NCI-H1694 (cell line): ENCODE results near the gene INTS11.

Source experiments
- DNase-seq: peaks from one replicate; lab custom pipeline; 2025; lab: John Stamatoyannopoulos, UW

INTS11 gene

DNA sequence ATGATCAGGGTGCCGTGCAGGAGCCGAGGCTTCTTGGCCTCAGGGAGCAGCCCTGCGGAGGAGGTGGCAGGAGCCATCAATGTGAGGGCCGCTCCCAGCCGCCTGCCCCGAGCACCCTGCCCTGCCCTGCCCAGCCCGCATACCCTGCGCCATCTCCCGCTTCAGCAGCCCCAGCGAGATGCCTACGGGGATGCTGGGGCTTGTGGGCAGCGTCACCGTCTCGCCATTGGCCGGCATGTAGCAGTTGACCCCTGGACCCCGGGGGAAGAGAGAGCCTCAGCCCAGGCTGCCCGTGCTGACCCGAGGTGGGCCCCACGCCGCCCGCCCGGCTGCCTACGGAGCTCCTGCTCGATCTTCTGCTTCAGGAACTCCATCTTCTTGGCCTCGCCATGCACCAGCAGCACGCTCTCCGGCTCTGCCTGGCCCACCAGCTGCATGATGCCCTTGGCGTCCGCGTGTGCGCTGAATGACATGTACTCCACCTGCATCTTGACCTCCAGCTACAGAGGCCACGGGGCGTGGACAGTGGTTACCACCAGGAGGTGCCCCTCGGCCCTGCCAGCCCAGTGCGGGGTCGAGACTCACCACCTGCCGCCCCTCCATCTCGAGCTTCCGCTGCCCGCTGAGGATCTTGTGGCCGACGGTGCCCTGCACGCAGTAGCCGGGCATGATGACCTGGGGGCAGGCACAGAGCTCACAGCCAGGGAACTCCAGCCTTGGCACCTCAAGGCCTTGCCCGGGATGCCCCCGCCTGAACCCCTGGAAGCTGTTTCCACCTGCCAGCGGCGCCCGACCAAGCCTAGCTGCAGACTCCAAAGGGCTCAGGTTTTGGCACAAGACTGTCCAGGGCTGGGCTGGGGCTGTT is 11.8 kb downstream of the INTS11 start:
- DNase-seq: no peak

DNA sequence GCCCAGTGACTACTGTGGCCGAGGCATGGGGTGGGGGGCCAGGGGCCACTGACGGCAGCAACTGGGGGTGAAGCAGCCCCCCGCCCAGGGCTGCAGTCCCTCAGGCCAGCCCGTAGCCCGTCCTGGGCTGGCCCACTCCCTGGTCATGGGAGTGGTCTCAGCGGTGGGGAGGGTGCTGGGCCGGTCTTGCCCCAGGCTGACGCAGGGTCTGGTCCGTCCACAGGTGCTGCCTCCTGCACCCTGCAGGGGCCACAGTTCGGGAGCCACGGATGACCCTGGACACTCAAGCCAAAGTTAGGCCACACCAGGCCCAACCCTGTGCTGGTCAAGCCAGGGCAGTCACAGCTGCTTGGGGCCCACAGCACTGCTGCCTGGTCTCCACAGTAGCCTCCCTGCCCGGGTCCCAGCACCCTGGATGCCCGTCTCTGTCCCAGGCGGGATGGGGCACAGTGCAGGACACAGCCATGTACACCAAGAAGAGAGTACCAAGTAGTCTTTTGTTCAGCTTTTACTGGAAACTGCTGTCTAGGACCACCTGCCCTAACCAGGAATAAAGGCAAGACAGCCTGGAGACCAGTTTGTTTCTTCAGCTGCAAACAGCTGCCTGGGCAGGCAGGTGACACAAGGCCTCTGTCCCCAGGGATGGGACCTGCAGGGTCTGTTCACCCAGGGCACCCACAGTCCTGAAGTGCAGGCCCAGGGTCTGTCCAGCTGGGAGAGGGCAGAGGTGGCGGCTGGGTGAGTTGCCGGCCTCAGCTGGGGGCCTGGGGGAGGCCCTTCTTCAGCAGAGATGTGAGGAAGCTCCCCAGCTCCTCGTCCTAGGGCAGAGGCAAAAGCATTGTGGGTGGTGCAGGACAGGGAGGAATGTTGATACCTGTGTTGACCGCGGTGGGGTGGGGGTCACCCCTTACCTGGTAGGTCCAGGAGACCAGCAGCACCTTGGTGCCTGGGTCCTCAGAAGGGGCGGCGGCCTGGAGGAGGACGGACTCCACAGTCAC is 13.1 kb downstream of the INTS11 start:
- DNase-seq: no peak

DNA sequence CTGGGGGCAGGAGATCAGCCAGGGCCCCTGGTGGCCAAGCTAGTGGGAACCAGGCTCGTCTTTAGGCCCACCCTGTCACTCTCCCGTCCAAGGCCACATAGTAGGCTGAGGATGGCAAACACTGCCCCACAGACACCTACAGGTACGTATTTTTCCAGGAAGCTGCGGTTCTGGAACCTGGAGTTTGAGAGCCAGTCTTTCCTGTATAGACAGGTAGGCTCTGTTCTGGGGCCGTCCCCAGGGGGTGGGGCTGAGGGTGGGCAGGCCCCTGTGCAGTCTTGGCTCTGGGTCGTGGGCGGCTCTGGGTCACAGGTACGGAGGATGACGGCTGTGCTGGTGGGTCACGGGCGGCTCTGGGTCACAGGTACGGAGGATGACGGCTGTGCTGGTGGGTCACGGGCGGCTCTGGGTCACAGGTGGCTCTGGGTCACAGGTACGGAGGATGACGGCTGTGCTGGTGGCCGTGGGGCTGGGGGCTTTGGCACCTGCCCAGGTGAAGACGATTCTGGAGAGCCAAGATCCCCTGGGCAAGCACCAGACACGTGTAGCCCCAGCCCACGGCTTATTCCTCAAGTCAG is 13.9 kb downstream of the INTS11 start:
- DNase-seq: no peak

DNA sequence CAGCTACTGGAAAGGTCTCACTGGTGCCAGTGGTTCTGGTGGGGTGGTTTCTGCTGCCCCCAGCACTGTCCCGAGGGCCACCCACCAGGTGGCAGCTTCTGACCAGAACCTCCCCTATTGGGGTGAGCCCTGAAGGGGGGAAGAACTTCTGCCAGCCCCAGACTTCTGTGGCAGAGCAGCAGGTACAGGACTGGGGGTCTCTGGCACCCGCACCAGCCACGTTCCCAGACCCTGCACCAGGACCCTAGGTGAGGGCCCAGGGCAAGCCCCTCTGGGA is 14.4 kb downstream of the INTS11 start:
- DNase-seq: no peak

DNA sequence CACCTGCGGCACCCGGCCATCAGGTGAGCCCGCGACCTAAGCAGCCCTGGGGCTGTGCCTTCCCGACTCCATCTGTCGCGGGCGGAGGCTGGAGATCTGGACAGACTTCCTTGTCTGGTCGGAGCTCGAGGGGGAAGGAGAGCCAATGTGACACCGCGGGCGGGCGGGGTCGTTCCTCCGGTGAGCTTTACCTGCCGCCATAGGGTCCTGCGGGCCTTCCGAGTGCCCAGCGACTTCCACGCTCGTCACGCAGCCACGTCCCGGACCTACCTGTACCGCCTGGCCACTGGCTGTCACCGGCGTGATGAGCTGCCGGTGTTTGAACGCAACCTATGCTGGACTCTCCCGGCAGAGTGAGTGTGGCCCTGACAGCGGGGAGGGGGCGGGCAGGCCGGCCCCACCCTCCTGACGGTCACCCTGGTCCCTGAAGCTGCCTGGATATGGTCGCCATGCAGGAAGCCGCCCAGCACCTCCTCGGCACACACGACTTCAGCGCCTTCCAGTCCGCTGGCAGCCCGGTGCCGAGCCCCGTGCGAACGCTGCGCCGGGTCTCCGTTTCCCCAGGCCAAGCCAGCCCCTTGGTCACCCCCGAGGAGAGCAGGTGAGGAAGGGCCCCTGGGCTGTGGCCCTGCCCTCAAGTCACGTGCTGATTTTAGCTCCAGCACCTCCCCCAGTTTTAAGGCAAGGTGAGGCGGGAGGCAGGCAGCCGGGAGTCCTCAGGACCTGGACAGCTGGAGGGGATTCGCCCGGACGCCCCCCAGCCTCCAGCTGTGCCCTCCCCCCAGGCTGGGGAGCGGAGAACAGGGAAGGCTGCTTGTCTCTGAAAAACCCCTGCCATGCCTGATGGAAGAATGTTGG is 15.0 kb downstream of the INTS11 start:
- no peak for DNase-seq

DNA sequence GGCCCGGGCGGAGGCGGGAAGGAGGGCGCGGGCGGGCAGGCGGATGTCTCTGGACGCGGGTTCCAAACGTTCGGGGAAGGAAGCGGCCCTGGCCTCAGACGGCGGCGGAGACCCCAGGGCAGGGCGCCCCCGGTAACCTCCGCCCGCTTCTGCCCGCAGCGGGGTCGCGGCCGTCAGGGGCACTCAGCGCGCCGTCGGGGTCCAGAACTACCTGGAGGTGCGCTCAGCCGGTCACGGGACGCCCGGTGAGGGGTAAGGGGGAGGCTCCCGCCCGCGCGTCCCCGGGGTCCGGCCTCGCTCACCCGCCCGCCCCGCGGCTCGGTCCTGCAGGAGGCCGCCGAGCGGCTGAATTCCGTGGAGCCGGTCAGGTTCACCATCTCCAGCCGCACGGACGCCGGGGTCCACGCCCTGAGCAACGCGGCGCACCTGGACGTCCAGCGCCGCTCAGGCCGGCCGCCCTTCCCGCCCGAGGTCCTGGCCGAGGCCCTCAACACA is 15.7 kb downstream of the INTS11 start:
- DNase-seq: no peak

DNA sequence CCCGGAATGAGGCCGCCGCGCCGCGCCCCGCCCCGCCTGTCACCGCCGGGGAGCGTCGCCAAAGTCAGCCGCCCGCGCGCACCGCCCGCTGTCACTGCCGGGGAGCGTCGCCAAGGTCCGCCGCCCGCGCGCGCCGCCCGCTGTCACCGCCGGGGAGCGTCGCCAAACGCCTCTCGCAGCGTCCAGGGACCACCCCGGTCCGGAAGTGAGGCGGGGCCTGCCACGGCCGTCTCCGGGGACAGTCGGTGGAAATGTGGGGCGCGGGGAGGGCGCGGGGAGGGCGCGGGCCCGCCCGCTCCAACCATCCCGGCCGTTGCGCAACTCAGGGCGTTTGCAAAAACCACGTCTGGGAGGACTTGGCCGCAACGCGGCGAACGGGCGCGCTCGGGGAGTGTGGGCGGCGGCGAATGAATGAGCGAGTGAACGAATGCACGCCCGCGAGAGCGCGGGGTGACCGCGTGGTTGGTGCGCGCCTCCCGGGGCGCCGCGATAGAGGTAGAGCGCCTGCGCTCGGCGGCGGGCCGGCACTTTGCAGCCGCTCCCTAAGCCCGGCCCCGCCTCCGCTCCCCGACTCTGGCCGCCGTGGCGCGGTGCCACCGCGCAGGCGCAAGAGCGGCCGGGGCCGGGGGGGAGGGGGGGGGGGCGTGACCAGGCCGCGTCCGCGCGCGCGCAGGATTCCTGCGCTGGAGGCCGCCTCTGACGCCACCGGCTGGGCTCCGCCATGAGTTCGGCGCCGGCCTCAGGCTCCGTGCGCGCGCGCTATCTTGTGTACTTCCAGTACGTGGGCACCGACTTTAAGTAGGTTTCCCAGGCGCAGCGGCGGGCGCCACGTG is 16.3 kb downstream of the INTS11 start, which contains the start of the genes ACAP3 and PUSL1:
Gene ACAP3, minus strand, starts transcription at position 8 of the 833 bp plus-strand sequence. CDS start 115 bp downstream, outside the sequence.
Gene PUSL1, plus strand, starts transcription at position 675 of the 833 bp plus-strand sequence. Its CDS starts 47 bp downstream, at position 722.
- peak; percentile 59 for DNase-seq

DNA sequence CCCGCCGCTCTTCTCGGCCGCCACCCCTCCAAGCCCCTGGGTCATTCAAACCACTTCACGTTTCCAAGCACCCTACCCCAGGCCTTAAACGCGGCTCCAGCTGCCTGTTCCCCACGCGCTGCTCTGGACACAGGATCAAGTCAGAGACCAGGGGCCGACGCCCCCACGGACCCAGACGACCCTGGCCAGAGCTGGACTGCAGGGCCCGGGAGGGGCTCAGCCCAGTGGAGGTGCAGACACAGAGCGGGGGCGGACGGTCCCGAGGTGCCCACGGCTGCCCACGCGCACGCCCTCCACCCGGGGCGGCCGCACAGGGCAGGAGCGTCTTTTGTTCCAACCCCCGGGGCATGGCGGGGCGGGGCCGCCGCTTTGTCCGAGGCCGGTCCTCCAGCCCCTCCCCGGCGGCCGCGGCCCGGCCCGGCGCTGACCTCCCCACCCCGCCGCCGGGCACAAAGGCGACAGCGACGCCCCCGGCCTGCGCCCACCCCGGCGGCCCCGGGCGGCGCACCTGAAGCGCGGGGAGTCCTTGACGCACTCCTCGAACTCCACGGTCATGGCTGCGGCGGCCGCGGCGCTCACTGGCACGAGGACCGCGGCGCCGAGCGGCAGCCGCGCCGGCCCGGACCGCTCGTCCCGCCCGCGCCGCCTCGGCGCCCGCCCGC is 17.1 kb downstream of the INTS11 start:
- DNase-seq: no peak

DNA sequence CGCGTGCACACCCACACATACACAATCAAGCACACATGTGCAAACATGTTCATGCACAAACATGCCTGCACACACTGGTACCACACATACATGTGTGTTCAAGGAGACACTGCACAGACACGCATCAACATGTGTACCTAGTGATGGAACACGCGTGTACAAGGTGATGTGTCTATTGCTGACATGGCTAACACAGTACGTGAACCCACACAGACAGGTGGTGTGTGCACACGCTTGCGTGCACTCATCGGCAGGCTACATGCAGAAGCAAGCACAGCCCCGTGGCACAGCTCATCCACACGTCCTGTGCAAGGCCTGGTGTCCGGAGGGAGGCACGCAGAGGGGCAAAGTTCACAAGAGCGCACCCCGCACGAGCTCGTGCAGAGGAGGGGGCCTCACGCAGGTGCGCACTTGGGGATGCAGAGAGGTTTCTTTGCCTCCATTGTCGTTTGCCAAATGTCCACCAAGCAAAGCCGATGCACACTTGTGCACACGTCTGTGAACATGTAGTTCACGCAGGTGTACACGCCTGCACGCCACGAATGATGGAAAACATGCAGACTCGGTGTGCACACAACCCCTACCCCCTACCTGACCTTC is 17.7 kb downstream of the INTS11 start:
- no peak for DNase-seq

DNA sequence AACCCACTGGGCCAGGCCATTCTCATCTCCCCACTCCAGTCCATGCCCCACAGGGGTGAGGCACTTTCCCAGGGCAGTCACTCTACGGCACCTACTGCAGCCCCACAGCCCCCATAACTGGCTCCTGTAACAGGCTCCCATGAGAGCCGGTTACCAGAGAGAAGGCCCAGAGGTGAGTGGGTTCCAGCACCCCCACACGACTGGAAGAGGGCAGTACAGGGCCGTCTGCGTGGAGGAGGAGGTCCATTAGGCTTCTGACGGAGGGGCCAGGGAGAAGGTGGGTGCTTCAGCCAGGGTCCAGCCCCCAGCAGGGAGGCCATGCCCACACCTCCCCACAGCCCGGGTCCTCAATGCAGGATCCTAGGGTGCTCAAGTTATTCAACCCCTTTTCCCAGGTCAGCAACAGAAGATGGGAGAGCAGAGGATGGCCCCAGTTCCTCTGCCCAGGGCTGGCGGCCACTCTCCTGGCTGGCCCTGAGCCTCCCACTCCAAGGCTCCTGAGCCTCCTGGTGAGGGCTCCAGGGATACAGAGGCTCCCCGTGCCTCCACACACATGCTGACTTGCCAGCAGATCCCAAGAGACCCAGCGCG is 18.3 kb downstream of the INTS11 start:
- peak; percentile 29 for DNase-seq

DNA sequence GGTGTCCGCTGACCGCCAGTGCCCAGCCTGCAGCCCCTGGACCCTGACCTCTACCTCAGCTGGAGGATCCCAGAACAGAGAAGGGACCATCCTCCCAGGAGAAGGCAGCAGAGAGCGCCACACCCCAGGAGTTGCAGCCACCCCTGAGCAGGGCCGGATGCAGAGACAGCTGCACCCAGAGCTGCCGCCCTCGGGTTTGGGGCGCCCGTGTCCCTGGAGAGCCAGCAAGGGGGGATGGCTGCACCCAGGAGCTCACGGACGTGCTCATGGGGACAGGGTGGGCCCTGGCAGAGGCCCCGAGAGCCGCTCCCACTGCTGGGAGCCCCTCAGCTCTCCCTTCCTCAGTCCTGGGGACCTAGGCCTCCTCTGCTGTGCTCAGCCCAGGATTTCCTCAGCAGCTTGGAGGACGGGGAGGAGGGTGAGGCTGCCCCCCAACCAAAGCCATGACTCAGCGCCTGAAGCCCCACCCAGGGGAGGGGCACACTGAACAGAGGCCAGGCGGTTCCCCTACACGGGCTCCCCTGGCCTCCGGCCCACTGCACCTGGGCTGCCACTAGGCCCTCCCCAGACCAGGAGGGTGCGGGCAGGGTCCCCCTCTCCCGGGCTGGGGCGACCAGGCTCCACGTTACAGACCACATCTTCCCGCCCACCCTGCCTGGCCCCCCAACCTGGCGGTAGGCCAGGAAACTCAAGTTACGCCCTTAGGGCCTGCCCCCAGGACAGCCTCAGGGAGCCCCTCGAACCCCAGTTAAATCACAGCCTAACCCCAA is 19.0 kb downstream of the INTS11 start:
- DNase-seq: peak; percentile 67

DNA sequence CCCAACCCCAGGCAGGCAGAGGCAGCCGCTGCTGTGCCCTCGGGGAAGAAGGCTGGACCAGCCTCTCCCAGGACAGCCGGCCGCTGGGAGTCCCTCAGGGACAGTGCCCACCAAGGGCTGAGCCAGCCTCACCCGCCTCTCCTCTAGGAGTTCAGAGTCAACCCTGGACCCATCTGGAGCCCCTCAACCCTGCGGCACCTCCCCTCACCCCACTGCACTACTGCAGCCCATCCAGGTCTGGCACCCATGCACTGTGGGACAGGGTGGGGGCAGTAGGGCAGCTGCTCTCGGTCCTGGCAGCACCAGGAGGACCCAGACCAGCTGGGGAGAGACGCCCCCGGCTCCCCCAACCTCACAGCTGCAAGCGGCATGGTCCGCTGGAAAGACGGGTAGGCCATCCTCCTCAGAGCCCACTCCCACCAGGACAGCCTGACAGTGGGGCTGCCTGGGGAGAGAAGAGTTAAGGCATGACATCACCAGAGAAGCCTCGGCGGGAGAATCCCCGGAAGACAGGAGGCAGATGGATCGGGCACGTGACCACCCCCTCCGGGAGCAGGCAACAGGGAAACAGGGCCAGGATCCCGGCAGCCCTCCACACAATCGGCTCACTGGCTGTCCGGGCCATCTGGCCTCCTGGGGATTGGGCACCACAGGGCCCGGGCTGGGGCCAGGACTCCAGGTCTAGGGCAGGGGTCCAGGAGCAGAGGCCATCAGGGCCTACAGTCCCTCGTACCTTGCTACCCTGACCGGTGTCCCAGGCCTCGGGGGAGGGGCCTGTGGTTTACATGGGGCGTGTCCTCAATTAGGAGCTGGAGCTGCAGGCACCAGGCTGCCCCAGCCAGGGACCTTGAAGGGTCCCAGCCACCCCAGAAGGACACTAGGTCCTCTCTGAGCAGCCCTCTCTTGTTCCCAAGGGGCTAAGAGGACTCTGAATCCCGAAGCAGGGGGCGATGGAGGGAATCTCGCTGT is 19.8 kb downstream of the INTS11 start:
- peak; percentile 90 for DNase-seq

DNA sequence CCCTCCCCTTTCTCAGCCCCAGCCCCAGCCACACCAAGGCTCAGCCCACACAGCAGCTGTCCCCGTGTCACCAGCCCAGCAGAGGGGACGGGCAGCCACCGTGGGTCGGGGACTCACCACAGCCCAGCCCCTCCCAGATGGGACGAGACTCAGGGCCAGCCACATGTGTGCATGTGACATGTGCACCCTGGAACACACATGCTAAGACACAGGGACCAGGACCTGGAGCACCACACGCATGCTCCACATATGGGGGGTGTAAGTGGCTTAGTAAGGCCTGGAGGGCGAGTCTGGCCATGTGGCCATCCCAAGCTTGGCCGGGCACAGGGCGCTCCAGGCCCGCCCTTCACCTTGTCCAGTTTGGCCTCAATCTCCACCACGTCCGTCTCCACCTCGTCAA is 20.7 kb downstream of the INTS11 start:
- DNase-seq: no peak

DNA sequence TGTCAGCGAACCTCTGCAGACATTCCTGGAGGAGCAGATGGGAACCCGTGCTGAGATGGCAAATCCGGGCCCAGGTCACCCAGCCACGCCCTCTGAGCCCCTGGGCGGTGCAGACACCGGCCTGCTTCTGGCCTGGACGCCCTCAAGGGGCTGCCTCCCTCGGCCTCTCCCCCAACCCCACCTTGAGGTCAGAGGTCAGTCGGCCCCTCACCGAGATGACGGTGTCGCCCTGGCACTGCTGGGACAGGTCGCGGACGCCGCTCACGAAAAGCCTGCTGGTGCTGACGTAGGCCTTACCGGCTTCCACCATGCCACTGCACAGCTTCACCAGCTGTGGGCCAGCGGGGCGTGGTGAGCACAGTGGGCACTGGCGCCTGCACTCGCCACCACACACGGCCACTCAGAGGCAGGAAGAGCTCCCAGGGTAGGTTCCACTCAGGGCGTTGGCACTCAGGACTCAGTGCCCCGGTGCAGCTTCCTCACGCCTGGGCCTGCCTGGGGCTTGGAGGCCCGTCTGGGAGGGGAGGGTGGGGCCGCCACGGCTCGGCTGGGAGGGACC is 21.4 kb downstream of the INTS11 start:
- DNase-seq: no peak

DNA sequence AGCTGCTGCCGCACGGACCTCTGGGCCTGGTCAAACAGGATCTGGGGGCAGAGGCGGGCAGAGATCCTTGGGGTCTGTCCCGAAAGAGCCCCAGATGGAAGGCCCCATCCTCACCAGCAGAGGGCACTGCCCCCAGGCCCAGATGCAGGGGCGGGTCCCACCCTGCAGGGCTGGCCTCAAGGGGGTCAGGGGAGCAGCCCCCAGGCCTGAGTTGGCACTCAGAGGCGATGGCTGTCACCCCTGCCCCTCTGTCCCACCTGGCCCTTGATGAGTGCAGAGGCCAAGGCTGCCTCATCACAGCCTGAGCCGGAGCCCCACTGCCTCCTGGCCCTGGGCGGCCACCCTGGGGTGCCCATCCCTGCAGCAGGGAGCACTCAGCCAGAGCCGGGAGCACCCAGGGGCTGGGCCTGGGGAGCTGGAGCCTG is 22.4 kb downstream of the INTS11 start:
- DNase-seq: no peak

DNA sequence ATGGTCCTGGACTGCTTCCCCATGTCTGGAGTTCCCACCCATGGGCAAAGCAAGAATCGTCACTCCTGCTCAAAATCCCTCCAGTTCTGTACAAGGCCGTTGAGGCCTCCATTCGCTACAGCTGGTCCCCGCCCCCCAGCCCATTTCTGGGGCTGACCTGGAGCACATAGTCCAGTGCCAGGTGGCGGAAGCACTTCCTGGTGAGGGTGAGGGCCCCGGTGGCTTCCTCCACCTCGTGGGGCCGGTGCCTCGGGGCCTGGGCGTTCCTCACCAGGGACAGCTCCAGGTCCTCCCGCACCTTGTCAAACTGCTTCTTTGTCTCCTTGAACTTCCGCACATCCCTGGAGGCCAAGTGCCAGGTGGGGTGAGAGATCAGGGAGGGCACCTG is 24.1 kb downstream of the INTS11 start:
- DNase-seq: no peak
